Activated CD4-positive, alpha-beta memory T cell treated with anti-CD3 and anti-CD28 coated beads, Interleukin-2, amount 10 ng/mL, durations not matched to agents 7 days and 5 days (primary cell): ENCODE data around the gene C14orf132. TPM values are rescaled to one million over a fixed set of nuclear protein-coding genes. Genes with fewer than 3 reads are reported as not detected.

ENCODE experiments used
- CTCF ChIA-PET: fragments of 350-600 bp; sonication (Branson Sonifier 250); formaldehyde crosslinking; loops from one replicate; lab custom pipeline; 2021; ENCODE audit warnings: antibody characterized with exemption, inconsistent platforms; lab: Charles Lee
- POLR2A ChIA-PET: fragments of 350-600 bp; sonication (Branson Sonifier 250); formaldehyde crosslinking; loops from one replicate; lab custom pipeline; 2021; ENCODE audit warnings: antibody characterized with exemption; lab: Charles Lee
- DNase-seq: peaks from one replicate; pipeline ENCODE4 v3.0.0-alpha.2; 2020
- H3K27ac Mint-ChIP-seq: one replicate; pipeline ENCODE4 v1.8.0; 2021; ENCODE audit warnings: mild to moderate bottlenecking, mixed read lengths
- H3K27me3 Mint-ChIP-seq: one replicate; pipeline ENCODE4 v1.8.0; 2021; ENCODE audit warnings: mixed read lengths
- H3K36me3 Mint-ChIP-seq: one replicate; pipeline ENCODE4 v1.8.0; 2021; ENCODE audit warnings: low read depth, mixed read lengths
- H3K4me1 Mint-ChIP-seq: one replicate; pipeline ENCODE4 v1.8.0; 2021; ENCODE audit warnings: mixed read lengths
- H3K4me3 Mint-ChIP-seq: one replicate; pipeline ENCODE4 v1.8.0; 2021; ENCODE audit warnings: mild to moderate bottlenecking, mixed read lengths
- H3K9me3 Mint-ChIP-seq: one replicate; pipeline ENCODE4 v1.8.0; 2021; ENCODE audit warnings: mixed read lengths
- total RNA-seq, 2 experiments: library from RNA; stranded (reverse); gene quantifications; one replicate each; pipeline ENCODE4 v1.2.3, GENCODE V29; 2021

The C14orf132 gene
- total RNA-seq, 2 experiments from 2014 or later = 1.1 to 1.2 TPM

- Mint-ChIP-seq H3K36me3 (no peaks in the 10 kb centered on the region), H3K27me3 (no peaks in the 10 kb centered on the region)
- POLR2A ChIA-PET = no interaction called here
Observed at GRCh38 chr14:96120392-96120791, 81.2 kb downstream of the C14orf132 start.

GRCh38 chr14:96120941-96121340 lies 81.8 kb downstream of the C14orf132 start:
- no peaks in the 10 kb centered on the region for H3K9me3 Mint-ChIP-seq
- H3K4me1 Mint-ChIP-seq = peaks cover 13% of the 10 kb centered on the region
- ChIA-PET POLR2A (no interaction called here), CTCF (no interaction called here)
- no peaks in the 10 kb centered on the region for H3K27me3 Mint-ChIP-seq
- no peaks in the 10 kb centered on the region for H3K36me3 Mint-ChIP-seq
- no peak overlapping the region for H3K4me3 Mint-ChIP-seq
- DNase-seq = no peak
- no peak overlapping the region for H3K27ac Mint-ChIP-seq

More at GRCh38 chr14:96120392-96120791, 81.2 kb downstream of the C14orf132 start:
- no peak for DNase-seq
- H3K9me3 Mint-ChIP-seq = no peaks in the 10 kb centered on the region
- H3K4me3 Mint-ChIP-seq = no peak overlapping the region
- H3K4me1 Mint-ChIP-seq = peaks cover 9% of the 10 kb centered on the region
- CTCF ChIA-PET = no interaction called here
- no peak overlapping the region for H3K27ac Mint-ChIP-seq

GRCh38 chr14:96121660-96122395 lies 82.7 kb downstream of the C14orf132 start:
- ChIA-PET POLR2A (no interaction called here), CTCF (no interaction called here)
- Mint-ChIP-seq H3K36me3 (no peaks in the 10 kb centered on the region), H3K4me3 (no peak overlapping the region), H3K9me3 (no peaks in the 10 kb centered on the region), H3K27ac (no peak overlapping the region), H3K27me3 (no peaks in the 10 kb centered on the region), H3K4me1 (peaks cover 21% of the 10 kb centered on the region)
- DNase-seq = no peak

GRCh38 chr14:96122496-96122895 lies 83.3 kb downstream of the C14orf132 start:
- ChIA-PET POLR2A (no interaction called here), CTCF (no interaction called here)
- Mint-ChIP-seq H3K36me3 (no peaks in the 10 kb centered on the region), H3K9me3 (no peaks in the 10 kb centered on the region), H3K27ac (no peak overlapping the region), H3K4me1 (peaks cover 22% of the 10 kb centered on the region), H3K27me3 (no peaks in the 10 kb centered on the region), H3K4me3 (no peak overlapping the region)
- no peak for DNase-seq

- Mint-ChIP-seq H3K4me3 (no peak overlapping the region), H3K27ac (no peak overlapping the region), H3K27me3 (no peaks in the 10 kb centered on the region), H3K4me1 (peaks cover 20% of the 10 kb centered on the region), H3K9me3 (no peaks in the 10 kb centered on the region), H3K36me3 (no peaks in the 10 kb centered on the region)
- ChIA-PET CTCF (no interaction called here), POLR2A (no interaction called here)
- no peak for DNase-seq
Observed at GRCh38 chr14:96125536-96125935, 86.4 kb downstream of the C14orf132 start.

GRCh38 chr14:96126339-96126782 lies 87.2 kb downstream of the C14orf132 start:
- no peaks in the 10 kb centered on the region for H3K9me3 Mint-ChIP-seq
- ChIA-PET POLR2A (no interaction called here), CTCF (no interaction called here)
- H3K4me3 Mint-ChIP-seq = no peak overlapping the region
- no peak overlapping the region for H3K27ac Mint-ChIP-seq
- H3K27me3 Mint-ChIP-seq = no peaks in the 10 kb centered on the region
- no peaks in the 10 kb centered on the region for H3K36me3 Mint-ChIP-seq
- peaks cover 20% of the 10 kb centered on the region for H3K4me1 Mint-ChIP-seq
- no peak for DNase-seq

GRCh38 chr14:96126783-96127271 lies 87.7 kb downstream of the C14orf132 start:
- ChIA-PET POLR2A (no interaction called here), CTCF (no interaction called here)
- no peak for DNase-seq
- H3K4me3 Mint-ChIP-seq = no peak overlapping the region
- H3K36me3 Mint-ChIP-seq = no peaks in the 10 kb centered on the region
- H3K4me1 Mint-ChIP-seq = peaks cover 20% of the 10 kb centered on the region
- no peak overlapping the region for H3K27ac Mint-ChIP-seq
- no peaks in the 10 kb centered on the region for H3K9me3 Mint-ChIP-seq
- no peaks in the 10 kb centered on the region for H3K27me3 Mint-ChIP-seq

GRCh38 chr14:96129128-96129736 lies 90.1 kb downstream of the C14orf132 start:
- H3K4me3 Mint-ChIP-seq = no peak overlapping the region
- H3K4me1 Mint-ChIP-seq = peaks cover 15% of the 10 kb centered on the region
- DNase-seq = no peak
- no peaks in the 10 kb centered on the region for H3K36me3 Mint-ChIP-seq
- H3K27ac Mint-ChIP-seq = no peak overlapping the region
- CTCF ChIA-PET = no interaction called here
- H3K9me3 Mint-ChIP-seq = no peaks in the 10 kb centered on the region
- POLR2A ChIA-PET = no interaction called here
- no peaks in the 10 kb centered on the region for H3K27me3 Mint-ChIP-seq

- H3K27me3 Mint-ChIP-seq = no peaks in the 10 kb centered on the region
- peaks cover 15% of the 10 kb centered on the region for H3K4me1 Mint-ChIP-seq
- DNase-seq = no peak
- ChIA-PET CTCF (no interaction called here), POLR2A (no interaction called here)
- no peaks in the 10 kb centered on the region for H3K9me3 Mint-ChIP-seq
- no peak overlapping the region for H3K4me3 Mint-ChIP-seq
- H3K36me3 Mint-ChIP-seq = no peaks in the 10 kb centered on the region
- H3K27ac Mint-ChIP-seq = no peak overlapping the region
Observed at GRCh38 chr14:96130391-96130790, 91.2 kb downstream of the C14orf132 start.

- ChIA-PET CTCF (no interaction called here), POLR2A (no interaction called here)
Observed at GRCh38 chr14:96130854-96131253, 91.7 kb downstream of the C14orf132 start.

GRCh38 chr14:96131836-96132235 lies 92.7 kb downstream of the C14orf132 start:
- DNase-seq = no peak
- Mint-ChIP-seq H3K4me3 (no peak overlapping the region), H3K27ac (no peak overlapping the region), H3K4me1 (peaks cover 3% of the 10 kb centered on the region), H3K36me3 (no peaks in the 10 kb centered on the region), H3K27me3 (no peaks in the 10 kb centered on the region), H3K9me3 (no peaks in the 10 kb centered on the region)
- ChIA-PET CTCF (no interaction called here), POLR2A (no interaction called here)

More at GRCh38 chr14:96130854-96131253, 91.7 kb downstream of the C14orf132 start:
- no peak for DNase-seq
- H3K36me3 Mint-ChIP-seq = no peaks in the 10 kb centered on the region
- no peaks in the 10 kb centered on the region for H3K9me3 Mint-ChIP-seq
- H3K27ac Mint-ChIP-seq = no peak overlapping the region
- H3K4me1 Mint-ChIP-seq = peaks cover 12% of the 10 kb centered on the region
- no peak overlapping the region for H3K4me3 Mint-ChIP-seq
- no peaks in the 10 kb centered on the region for H3K27me3 Mint-ChIP-seq

GRCh38 chr14:96134508-96134907 lies 95.3 kb downstream of the C14orf132 start:
- H3K36me3 Mint-ChIP-seq = no peaks in the 10 kb centered on the region
- H3K4me3 Mint-ChIP-seq = no peak overlapping the region
- peaks cover 8% of the 10 kb centered on the region for H3K9me3 Mint-ChIP-seq
- no peak overlapping the region for H3K27ac Mint-ChIP-seq
- CTCF ChIA-PET = no interaction called here
- DNase-seq = no peak
- no peaks in the 10 kb centered on the region for H3K4me1 Mint-ChIP-seq
- POLR2A ChIA-PET = no interaction called here
- peaks cover 2% of the 10 kb centered on the region for H3K27me3 Mint-ChIP-seq

GRCh38 chr14:96135285-96135684 lies 96.1 kb downstream of the C14orf132 start:
- ChIA-PET POLR2A (no interaction called here), CTCF (no interaction called here)
- H3K36me3 Mint-ChIP-seq = no peaks in the 10 kb centered on the region
- no peaks in the 10 kb centered on the region for H3K4me1 Mint-ChIP-seq
- DNase-seq = no peak
- H3K4me3 Mint-ChIP-seq = no peak overlapping the region
- H3K27ac Mint-ChIP-seq = no peak overlapping the region
- H3K27me3 Mint-ChIP-seq = peaks cover 2% of the 10 kb centered on the region
- H3K9me3 Mint-ChIP-seq = peaks cover 8% of the 10 kb centered on the region
